Measurements from ENCODE around the gene PLCB2.

The PLCB2 gene

DNA sequence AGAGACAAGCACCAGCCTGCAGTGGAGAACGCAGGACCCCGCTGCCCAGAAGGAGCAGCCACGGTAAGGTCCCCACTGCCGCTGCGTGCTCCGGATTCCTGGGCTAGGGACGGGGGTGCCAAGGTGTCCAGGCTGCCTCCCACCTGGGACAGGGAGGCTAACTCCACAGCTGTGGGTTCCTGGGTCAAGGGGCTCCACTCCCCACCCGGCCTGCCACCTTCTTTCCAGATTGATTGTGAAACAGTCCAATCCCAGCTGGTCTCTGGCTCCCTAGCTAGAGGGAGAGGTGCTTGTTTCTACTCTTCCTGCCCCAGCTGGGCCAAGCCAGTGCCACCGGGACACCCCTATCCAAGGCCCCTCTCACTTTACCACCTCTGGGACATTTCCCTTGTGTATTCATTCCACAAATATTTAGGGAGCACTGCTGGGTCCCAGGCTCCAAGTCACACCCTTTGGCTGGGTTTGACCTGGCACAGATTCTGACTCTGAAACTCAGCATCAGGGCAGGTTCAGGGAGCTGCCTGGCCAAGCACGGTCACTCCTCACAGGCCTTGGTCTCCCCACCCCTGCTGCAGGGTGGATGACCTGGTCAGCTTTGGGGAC lies 67.0 kb downstream of the PLCB2 start:
- TF ChIP-seq CTCF (IDR thresholded peaks at IDR 0.05; ENCODE audit: low read depth, low read length, missing control alignments): no peak
- H3K4me3 ChIP-seq (replicated peaks; ENCODE audit: low read depth, low read length): no peak overlapping the region
- no peak for DNase-seq (ENCODE audit: extremely low read depth, low read depth)

- DNase-seq (ENCODE audit: extremely low read depth, low read depth): no peak
- TF ChIP-seq CTCF (IDR thresholded peaks at IDR 0.05; ENCODE audit: low read depth, low read length, missing control alignments): no peak
- H3K4me3 ChIP-seq (replicated peaks; ENCODE audit: low read depth, low read length): no peak overlapping the region
Observed at GRCh38 chr15:40239693-40240618, 67.8 kb downstream of the PLCB2 start.

GRCh38 chr15:40239404-40239692 lies 68.4 kb downstream of the PLCB2 start:
- no peak for TF ChIP-seq CTCF (IDR thresholded peaks at IDR 0.05; ENCODE audit: low read depth, low read length, missing control alignments)
- DNase-seq (ENCODE audit: extremely low read depth, low read depth): no peak
- no peak overlapping the region for H3K4me3 ChIP-seq (replicated peaks; ENCODE audit: low read depth, low read length)

DNA sequence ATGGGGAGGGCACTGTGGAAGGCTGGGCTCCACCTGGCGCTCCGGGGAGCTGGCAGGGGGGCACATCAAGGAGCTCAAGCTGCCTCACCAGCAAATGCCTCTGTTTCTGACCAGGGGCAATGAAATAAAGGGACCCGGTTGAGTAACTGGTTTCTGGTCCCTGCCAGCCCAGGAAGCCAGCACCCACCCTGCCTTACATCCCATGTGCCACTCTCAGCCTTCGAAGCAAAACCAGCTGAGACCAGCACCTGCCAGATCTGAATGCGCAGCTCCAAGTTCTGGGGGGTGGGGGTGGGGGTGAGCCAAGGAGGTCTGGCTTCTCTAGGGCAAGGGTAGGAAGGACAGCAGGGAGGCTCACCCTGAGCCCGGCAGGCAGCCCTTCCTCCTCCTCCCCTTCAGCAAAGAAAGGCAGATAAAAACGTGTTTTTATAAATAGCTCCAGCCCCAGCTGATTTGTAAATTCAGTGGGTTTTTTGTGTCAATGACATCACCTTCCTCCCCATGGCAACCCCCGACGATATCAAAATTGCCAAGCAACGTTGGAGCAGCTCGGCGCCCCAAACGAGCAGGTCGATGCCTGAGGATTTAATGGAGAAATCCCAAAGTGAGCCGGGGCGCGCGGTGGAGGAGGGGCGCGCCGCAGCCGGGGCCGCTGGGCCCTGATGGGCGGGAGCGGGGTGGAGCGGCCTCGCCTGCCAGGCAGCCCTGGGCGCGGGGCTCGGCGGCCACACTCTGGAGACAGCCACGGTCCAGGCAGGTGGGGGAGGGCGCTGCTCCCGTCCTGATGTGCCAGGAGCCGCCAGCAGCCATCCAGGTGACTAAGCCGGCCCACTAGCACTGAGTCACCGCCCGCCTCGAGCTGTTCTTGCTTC lies 69.0 kb downstream of the PLCB2 start, which contains the start of gene PAK6:
Gene PAK6, plus strand, starts transcription at position 532 of the 872 bp plus-strand sequence. CDS start 25,723 bp downstream, outside the sequence.
- DNase-seq (ENCODE audit: extremely low read depth, low read depth): no peak
- no peak for TF ChIP-seq CTCF (IDR thresholded peaks at IDR 0.05; ENCODE audit: low read depth, low read length, missing control alignments)
- H3K4me3 ChIP-seq (replicated peaks; ENCODE audit: low read depth, low read length): 0 out of 2 replicates have a peak within 1 kb of the TSS, but pooled peaks have one; percentile 15

Data from HFF-Myc (cell line).